Peyer's patch (tissue), 4 donors: Measurements from ENCODE around the gene ELL2. TPM values are rescaled to one million over a fixed set of nuclear protein-coding genes. Genes with fewer than 3 reads are reported as not detected.

Source experiments
- DNase-seq, 3 donors: peaks; one replicate each; pipeline ENCODE4 v3.0.0-alpha.2; 2017 to 2019
- H3K27ac ChIP-seq, 4 donors: fragments of 200-600 bp; sonication (generic); one replicate each; pipeline ENCODE4 v1.5.1; 2016 to 2019
- H3K27me3 ChIP-seq, 2 donors: fragments of 200-600 bp; sonication (generic); one replicate each; pipeline ENCODE4 v1.5.1; 2019
- H3K36me3 ChIP-seq, 3 donors: fragments of 200-600 bp; sonication (generic); one replicate each; pipeline ENCODE4 v1.5.1; 2016 to 2019
- H3K4me1 ChIP-seq, 4 donors: fragments of 200-600 bp; sonication (generic); one replicate each; pipeline ENCODE4 v1.5.1; 2016 to 2019
- H3K4me3 ChIP-seq, 4 donors: fragments of 200-600 bp; sonication (generic); 1 replicate in 3 of 4; 2 replicates in 1 of 4; pipeline ENCODE4 v1.5.1; 2016 to 2019; ENCODE audit warnings: mild to moderate bottlenecking in 1 of 4
- H3K9me3 ChIP-seq, 4 donors: fragments of 200-600 bp; sonication (generic); one replicate each; pipeline ENCODE4 v1.5.1; 2016 to 2019; ENCODE audit warnings: mild to moderate bottlenecking in 1 of 4
- POLR2A ChIP-seq, 2 donors: fragments of 450-650 bp; IDR thresholded peaks; one replicate each; pipeline ENCODE4 v1.5.1; 2017; ENCODE audit warnings: antibody characterized with exemption in 2 of 2, mild to moderate bottlenecking in 2 of 2, moderate library complexity in 2 of 2
- total RNA-seq, 4 donors: library from RNA; depleted of rRNA; stranded (reverse); fragments of >200 nt; gene quantifications; one replicate each; pipeline ENCODE4 v1.1.0, GENCODE V29; 2016
- TF ChIP-seq, protein P1 (sequence below), 6 experiments: fragments of 450-650 bp in 4 of 6; fragments of 200-600 bp in 2 of 6; sonication (generic) in 1 of 6; IDR thresholded peaks; one replicate each; pipeline ENCODE4 v1.5.1; 2017 to 2019; ENCODE audit warnings: antibody characterized with exemption in 6 of 6, mild to moderate bottlenecking in 3 of 6, moderate library complexity in 1 of 6

ELL2 gene
- total RNA-seq, 4 donors from 2014 or later = 27.9 to 88.3 (median 38.7) TPM

DNA sequence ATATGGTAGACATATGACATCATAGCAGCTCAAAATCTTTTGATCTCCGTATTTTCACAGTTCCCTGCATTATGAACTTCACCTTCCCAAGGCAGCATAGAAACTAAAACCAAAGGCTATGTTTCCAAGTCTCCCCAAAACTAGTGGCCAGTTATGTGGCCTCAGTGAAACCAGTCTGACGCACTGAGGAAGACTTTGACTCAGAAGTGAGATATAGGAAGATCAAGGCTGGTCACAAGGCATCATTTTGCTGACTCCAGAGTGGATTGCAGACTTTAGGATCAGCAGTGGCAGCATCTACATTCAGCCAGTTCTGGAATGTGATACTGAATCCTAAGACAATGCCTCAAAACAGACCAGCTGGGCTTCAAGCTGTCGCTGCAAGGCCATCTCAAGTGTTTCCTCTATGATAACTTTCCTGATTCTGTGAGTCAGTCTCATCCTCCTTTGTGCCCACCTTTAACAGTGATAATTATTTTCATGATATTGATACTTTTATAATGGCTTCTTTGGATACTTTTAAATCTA lies 34.4 kb upstream of the ELL2 start:
- Histone ChIP-seq H3K27ac (no peak overlapping the region), H3K9me3 (no peaks in the 10 kb centered on the region), H3K36me3 (no peaks in the 10 kb centered on the region), H3K4me3 (no peak overlapping the region), H3K4me1 (no peaks in the 10 kb centered on the region), H3K27me3 (no peaks in the 10 kb centered on the region)
- no peak for DNase-seq
- TF ChIP-seq, protein P1, sequence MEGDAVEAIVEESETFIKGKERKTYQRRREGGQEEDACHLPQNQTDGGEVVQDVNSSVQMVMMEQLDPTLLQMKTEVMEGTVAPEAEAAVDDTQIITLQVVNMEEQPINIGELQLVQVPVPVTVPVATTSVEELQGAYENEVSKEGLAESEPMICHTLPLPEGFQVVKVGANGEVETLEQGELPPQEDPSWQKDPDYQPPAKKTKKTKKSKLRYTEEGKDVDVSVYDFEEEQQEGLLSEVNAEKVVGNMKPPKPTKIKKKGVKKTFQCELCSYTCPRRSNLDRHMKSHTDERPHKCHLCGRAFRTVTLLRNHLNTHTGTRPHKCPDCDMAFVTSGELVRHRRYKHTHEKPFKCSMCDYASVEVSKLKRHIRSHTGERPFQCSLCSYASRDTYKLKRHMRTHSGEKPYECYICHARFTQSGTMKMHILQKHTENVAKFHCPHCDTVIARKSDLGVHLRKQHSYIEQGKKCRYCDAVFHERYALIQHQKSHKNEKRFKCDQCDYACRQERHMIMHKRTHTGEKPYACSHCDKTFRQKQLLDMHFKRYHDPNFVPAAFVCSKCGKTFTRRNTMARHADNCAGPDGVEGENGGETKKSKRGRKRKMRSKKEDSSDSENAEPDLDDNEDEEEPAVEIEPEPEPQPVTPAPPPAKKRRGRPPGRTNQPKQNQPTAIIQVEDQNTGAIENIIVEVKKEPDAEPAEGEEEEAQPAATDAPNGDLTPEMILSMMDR (IDR thresholded peaks at IDR 0.05) = no peak
- TF ChIP-seq POLR2A (IDR thresholded peaks at IDR 0.05) = no peak

DNA sequence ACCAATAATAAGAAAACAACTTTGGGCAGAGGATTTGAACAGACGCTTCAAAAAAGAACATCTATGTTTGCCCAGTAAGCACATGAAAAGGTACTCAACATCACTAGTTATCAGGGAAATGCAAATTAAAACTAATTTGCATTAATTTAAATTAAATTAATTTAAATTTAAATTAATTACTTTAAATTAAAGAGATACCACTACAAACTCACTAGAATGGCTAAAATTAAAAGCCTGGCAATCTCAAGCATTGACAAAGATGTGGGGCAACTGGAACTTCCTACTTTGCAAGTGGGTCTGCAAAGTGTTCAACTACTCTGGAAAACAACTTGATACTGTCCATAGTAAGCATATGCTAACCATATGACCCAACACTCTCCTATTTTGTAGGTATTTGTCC lies 32.1 kb upstream of the ELL2 start:
- no peaks in the 10 kb centered on the region for H3K27me3 ChIP-seq
- peaks cover 0 to 5% (median 0%) of the 10 kb centered on the region in 4 donors for H3K4me1 ChIP-seq
- no peaks in the 10 kb centered on the region for H3K9me3 ChIP-seq
- DNase-seq = no peak
- no peaks in the 10 kb centered on the region for H3K36me3 ChIP-seq
- TF ChIP-seq, protein P1 (IDR thresholded peaks at IDR 0.05) = no peak
- no peak for TF ChIP-seq POLR2A (IDR thresholded peaks at IDR 0.05)
- no peak overlapping the region for H3K4me3 ChIP-seq
- H3K27ac ChIP-seq = no peak overlapping the region

DNA sequence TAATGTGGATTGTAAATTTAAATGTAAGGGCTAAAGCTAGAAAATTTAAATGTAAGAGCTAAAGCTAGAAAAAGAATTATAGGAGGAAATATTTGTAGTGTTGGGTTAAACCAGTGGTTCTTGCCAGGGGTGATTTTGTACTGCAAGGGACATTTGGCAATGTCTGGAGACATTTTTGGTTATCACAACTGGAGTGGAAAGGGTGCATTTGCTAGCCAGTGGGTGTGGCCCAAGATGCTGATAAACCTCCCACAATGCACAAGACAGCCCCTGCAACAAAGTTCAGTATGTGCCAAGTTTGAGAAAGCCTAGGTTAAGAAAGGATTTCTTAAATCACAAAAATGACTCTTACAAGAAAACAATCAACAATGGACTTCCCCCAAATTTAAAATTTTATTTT lies 31.6 kb upstream of the ELL2 start:
- Histone ChIP-seq H3K27ac (no peak overlapping the region), H3K36me3 (no peaks in the 10 kb centered on the region), H3K9me3 (no peaks in the 10 kb centered on the region), H3K4me1 (peaks cover 0 to 6% (median 0%) of the 10 kb centered on the region in 4 donors), H3K27me3 (no peaks in the 10 kb centered on the region), H3K4me3 (no peak overlapping the region)
- no peak for DNase-seq
- TF ChIP-seq POLR2A (IDR thresholded peaks at IDR 0.05) = no peak
- TF ChIP-seq, protein P1 (IDR thresholded peaks at IDR 0.05) = no peak

DNA sequence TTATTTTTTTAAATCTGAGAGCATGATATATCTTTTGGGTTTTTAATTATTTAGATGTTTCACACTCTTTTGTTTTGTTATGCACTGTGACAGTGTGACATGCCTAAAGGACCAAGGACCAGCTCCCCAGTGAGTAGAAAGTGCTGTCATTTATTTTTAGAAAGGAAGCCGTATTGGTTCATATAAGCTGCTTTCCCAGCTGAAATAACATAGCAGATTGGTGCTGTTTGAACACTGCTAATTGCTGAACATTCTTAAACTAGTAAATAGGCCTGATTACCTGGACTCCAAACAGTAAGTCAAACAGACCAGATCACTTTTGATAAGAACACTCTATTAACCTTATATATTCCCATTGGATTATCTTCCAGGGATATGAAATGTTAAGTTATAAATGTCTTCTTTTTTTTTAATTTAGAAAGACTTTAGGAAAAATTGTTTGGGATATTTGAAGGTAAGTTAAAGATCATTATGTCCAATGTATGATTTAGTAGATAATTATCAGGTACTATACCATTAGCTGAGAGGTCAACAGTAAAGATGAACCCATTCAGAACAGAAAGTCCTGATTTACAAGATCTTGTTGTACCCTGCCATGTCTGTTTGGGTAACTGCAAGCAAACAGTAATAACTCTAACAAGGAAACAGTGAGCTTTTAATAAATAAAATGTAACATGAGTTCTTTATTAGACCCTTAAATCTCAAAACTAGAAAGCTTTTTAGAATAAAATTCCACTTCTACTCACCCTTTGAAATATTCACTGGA lies 27.8 kb upstream of the ELL2 start:
- Histone ChIP-seq H3K36me3 (no peaks in the 10 kb centered on the region), H3K27ac (no peak overlapping the region), H3K27me3 (no peaks in the 10 kb centered on the region), H3K4me3 (no peak overlapping the region), H3K9me3 (no peaks in the 10 kb centered on the region), H3K4me1 (peaks cover 0 to 6% (median 0%) of the 10 kb centered on the region in 4 donors)
- TF ChIP-seq, protein P1 (IDR thresholded peaks at IDR 0.05) = no peak
- no peak for TF ChIP-seq POLR2A (IDR thresholded peaks at IDR 0.05)
- no peak for DNase-seq

DNA sequence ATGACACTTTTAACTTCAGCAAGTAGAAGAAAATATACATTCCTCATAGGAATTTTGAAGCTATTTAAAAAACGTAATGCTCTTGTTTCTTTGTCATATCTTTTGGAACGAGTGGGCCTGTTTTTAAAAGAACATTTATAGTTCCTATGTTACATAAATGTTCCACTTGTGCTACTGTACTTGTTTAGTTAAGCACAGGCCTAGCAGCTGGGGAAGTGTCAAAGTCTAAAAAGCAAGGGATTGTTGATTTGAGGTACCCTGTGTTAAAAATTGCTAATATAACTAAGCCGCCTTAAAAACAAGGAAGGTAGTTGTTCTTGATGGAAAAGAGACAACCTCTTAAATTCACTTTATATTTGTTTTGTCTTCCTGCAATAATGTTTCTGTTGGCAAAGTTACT lies 27.2 kb upstream of the ELL2 start:
- no peak overlapping the region for H3K4me3 ChIP-seq
- no peaks in the 10 kb centered on the region for H3K9me3 ChIP-seq
- no peaks in the 10 kb centered on the region for H3K27me3 ChIP-seq
- no peak for DNase-seq
- TF ChIP-seq, protein P1 (IDR thresholded peaks at IDR 0.05) = no peak
- no peak for TF ChIP-seq POLR2A (IDR thresholded peaks at IDR 0.05)
- H3K27ac ChIP-seq = no peak overlapping the region
- no peaks in the 10 kb centered on the region for H3K36me3 ChIP-seq
- peaks cover 0 to 6% (median 0%) of the 10 kb centered on the region in 4 donors for H3K4me1 ChIP-seq
